OCI-LY3 (cell line): ENCODE data around the gene MYH7.

Experiments
- CTCF ChIP-seq: fragments of 200-600, 300-600 bp; sonication (generic); IDR thresholded peaks from 2 replicates; pipeline ENCODE4 v1.5.1; 2014; ENCODE audit warnings: antibody characterized with exemption, low read length, low read depth
- EZH2phosphoT487 ChIP-seq: fragments of 200-600 bp; shearing (Covaris generic); IDR thresholded peaks from 2 replicates; pipeline ENCODE4 v1.6.1; 2018; ENCODE audit warnings: antibody characterized with exemption, mixed run types, low read depth

DNA sequence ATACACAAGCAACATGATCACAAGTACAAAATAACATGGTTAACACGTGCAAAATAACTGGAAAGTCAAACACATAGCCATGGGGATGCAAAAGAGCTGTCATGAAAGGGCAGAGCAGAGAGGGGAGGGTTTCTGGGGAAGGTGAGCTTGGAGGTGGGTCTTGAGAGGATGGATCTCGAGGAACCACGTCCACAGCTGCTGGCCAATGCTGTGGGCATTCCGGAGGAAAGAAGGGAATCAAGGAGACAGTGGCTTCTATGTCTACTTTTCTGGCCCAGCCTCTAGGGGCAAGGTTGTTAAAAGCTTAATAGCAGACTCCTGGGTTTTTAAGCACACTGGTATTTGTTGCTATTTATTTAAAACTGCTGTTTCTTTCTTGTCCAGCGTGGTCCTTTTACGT is 8.4 kb upstream of the MYH7 start:
- TF ChIP-seq CTCF, result no peak
- no peak for TF ChIP-seq EZH2phosphoT487
